ENCODE data around the gene BCS1L. TPM values are rescaled to one million over a fixed set of nuclear protein-coding genes. Genes with fewer than 3 reads are reported as not detected.

BCS1L gene
- total RNA-seq, 3 donors from 2014 or later = 32.9 to 54.0 (median 39.8) TPM

DNA sequence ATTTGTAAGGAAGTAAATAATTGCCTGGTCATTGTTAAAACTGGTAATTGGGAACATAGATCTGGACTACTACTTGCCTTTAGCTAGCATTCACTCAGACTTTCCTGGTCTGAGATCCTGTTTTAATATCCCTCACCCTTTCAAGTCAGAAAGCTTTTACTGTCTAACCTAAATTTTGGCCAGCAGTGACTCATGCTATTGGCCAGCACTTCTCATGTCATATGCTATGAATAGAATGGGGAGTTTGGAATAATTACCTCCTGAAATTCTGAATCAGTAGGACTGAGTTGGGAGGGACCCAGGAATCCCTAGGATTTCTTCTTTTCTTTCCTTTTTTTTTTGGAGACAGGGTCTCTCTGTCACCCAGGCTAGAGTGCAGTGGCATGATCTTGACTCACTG, 31.8 kb downstream of the BCS1L start:
- intact Hi-C loops (cut with DNase I, micrococcal nuclease) = no loop called here
- no peaks in the 10 kb centered on the region for H3K4me1 ChIP-seq (ENCODE audit: low read depth)
- DNase-seq (no peak), ATAC-seq (no peak)
- H3K9me3 ChIP-seq = no peaks in the 10 kb centered on the region
- H3K36me3 ChIP-seq (ENCODE audit: low read depth) = no peaks in the 10 kb centered on the region
- no peak overlapping the region for H3K4me3 ChIP-seq
- TF ChIP-seq, protein P1, sequence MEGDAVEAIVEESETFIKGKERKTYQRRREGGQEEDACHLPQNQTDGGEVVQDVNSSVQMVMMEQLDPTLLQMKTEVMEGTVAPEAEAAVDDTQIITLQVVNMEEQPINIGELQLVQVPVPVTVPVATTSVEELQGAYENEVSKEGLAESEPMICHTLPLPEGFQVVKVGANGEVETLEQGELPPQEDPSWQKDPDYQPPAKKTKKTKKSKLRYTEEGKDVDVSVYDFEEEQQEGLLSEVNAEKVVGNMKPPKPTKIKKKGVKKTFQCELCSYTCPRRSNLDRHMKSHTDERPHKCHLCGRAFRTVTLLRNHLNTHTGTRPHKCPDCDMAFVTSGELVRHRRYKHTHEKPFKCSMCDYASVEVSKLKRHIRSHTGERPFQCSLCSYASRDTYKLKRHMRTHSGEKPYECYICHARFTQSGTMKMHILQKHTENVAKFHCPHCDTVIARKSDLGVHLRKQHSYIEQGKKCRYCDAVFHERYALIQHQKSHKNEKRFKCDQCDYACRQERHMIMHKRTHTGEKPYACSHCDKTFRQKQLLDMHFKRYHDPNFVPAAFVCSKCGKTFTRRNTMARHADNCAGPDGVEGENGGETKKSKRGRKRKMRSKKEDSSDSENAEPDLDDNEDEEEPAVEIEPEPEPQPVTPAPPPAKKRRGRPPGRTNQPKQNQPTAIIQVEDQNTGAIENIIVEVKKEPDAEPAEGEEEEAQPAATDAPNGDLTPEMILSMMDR (IDR thresholded peaks at IDR 0.05) = no peak

DNA sequence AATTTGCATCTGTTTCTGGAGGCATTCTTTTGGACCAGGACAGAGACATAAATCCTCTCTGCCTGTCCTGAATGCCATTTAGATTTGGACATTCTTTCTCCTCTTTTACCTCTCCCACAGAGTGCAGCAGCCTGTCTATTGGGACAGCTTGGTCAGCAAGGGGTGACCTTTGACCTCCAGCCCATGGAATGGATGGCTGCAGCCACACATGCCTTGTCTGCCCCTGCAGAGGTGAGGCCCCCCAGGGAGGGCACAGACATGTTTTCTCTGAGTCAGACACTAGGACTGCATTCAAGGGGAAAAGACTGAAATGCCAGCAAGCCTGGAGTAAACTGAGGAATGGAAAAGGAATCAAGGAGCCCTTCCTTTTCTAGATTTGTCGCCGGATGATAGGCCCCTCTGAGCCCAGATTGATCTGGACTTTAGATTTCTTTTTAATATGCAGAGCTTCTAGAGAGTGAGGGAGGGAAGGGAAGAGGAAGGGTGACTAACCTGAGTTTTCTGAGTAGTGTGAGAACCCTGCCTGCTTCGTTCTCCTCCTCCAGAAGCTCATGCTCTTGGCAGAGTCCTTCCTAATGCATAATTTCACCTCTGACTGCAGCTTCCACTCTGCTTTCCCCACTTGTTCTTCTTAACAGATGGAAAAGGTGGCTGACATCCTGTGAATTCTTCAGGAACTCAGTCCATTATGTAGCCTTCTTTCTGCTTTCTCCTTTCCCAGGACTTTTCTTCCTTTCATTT, 35.1 kb downstream of the BCS1L start:
- no peak for ATAC-seq
- no peak for DNase-seq
- TF ChIP-seq, protein P1 (IDR thresholded peaks at IDR 0.05) = no peak
- intact Hi-C loops (cut with DNase I, micrococcal nuclease) = no loop called here
- Histone ChIP-seq H3K4me1 (ENCODE audit: low read depth) (no peaks in the 10 kb centered on the region), H3K36me3 (ENCODE audit: low read depth) (no peaks in the 10 kb centered on the region), H3K9me3 (no peaks in the 10 kb centered on the region), H3K4me3 (no peak overlapping the region)

DNA sequence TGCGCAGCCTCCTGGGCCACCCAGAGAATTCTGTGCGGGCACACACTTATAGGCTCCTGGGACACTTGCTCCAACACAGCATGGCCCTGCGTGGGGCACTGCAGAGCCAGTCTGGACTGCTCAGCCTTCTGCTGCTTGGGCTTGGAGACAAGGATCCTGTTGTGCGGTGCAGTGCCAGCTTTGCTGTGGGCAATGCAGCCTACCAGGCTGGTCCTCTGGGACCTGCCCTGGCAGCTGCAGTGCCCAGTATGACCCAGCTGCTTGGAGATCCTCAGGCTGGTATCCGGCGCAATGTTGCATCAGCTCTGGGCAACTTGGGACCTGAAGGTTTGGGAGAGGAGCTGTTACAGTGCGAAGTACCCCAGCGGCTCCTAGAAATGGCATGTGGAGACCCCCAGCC, 39.4 kb downstream of the BCS1L start:
- no peaks in the 10 kb centered on the region for H3K4me1 ChIP-seq (ENCODE audit: low read depth)
- ATAC-seq (no peak), DNase-seq (no peak)
- no peaks in the 10 kb centered on the region for H3K9me3 ChIP-seq
- intact Hi-C loops (cut with DNase I, micrococcal nuclease) = no loop called here
- no peaks in the 10 kb centered on the region for H3K36me3 ChIP-seq (ENCODE audit: low read depth)
- TF ChIP-seq, protein P1 (IDR thresholded peaks at IDR 0.05) = no peak
- no peak overlapping the region for H3K4me3 ChIP-seq

DNA sequence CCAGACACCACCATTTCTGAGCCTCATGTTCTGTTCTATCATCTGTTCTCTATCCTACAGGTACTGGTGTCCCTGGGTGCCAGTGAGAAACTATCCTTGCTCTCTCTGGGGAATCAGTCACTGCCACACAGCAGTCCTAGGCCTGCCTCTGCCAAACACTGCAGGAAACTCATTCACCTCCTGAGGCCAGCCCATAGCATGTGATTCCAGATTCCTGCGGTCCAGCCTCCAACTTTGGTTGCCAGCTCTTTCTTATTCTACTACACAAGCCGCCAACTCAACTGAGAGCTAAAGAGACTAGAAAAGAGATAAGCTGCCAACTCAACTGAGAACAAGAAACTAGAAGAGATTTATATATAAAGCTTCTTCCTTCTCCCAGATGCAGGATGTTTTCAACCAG, 42.3 kb downstream of the BCS1L start:
- no peaks in the 10 kb centered on the region for H3K9me3 ChIP-seq
- H3K4me3 ChIP-seq = no peak overlapping the region
- no peak for DNase-seq
- TF ChIP-seq, protein P1 (IDR thresholded peaks at IDR 0.05) = no peak
- intact Hi-C loops (cut with DNase I, micrococcal nuclease) = no loop called here
- ATAC-seq = no peak
- H3K4me1 ChIP-seq (ENCODE audit: low read depth) = no peaks in the 10 kb centered on the region
- no peaks in the 10 kb centered on the region for H3K36me3 ChIP-seq (ENCODE audit: low read depth)

DNA sequence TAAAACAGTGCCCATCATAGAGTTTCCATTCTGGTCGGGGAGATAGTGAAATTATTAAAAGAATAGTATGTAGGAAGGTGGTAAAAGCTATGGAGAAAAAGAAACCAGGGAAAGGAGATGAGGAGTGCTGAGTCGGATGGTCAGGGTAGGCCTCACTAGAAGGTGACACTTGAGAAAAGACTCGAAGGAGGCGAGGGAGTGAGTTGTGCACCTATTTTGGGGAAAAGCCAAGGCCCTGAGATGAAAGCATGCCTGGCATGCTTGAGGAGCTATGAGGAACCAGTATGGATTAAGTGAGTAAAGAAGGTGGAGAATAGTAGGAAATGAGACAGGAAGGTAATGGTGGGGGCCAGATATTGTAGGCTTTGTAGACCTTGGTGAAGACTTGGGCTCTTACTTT, 43.9 kb downstream of the BCS1L start:
- TF ChIP-seq, protein P1 (IDR thresholded peaks at IDR 0.05) = no peak
- DNase-seq (no peak), ATAC-seq (no peak)
- Histone ChIP-seq H3K4me1 (ENCODE audit: low read depth) (no peaks in the 10 kb centered on the region), H3K9me3 (no peaks in the 10 kb centered on the region), H3K4me3 (no peak overlapping the region), H3K36me3 (ENCODE audit: low read depth) (no peaks in the 10 kb centered on the region)
- intact Hi-C loops (cut with DNase I, micrococcal nuclease) = no loop called here
